A673 (cell line): ENCODE measurements around the gene FNBP1L.

Experiments
- EZH2 ChIP-seq: fragments of 200-600 bp; sonication (generic); IDR thresholded peaks from 2 replicates; pipeline ENCODE4 v1.6.1; 2017; ENCODE audit warnings: borderline replicate concordance, low read depth, mild to moderate bottlenecking, mixed read lengths, antibody characterized with exemption, low read length; ENCODE audit not compliant: poor library complexity, severe bottlenecking
- TF ChIP-seq, protein P1 (sequence below): fragments of 300-800, 200-600 bp; sonication (generic); conservative IDR thresholded peaks from 2 replicates; pipeline ENCODE4 v1.5.1; 2017; ENCODE audit warnings: low read depth, mild to moderate bottlenecking, antibody characterized with exemption, low read length, moderate library complexity, mixed read lengths

DNA sequence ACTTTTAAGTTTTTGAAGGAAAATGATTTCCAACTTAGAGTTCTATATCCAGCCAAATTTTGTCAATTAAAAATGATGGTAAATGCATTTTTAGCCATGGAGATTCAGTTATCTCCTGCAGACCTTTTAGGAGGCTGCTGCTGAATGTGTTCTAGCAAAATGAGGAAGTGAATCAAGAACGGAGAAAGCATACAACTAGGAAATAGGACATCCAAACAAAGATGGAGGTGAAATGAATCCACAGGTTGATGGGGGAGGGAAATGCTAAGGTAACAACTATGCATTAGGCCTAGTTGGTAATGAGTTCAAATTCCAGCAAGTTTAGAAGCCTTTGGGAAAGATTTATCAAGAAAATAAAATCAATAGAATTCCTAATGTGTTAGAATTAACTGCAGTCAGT lies 80.5 kb downstream of the FNBP1L start:
- TF ChIP-seq, protein P1, sequence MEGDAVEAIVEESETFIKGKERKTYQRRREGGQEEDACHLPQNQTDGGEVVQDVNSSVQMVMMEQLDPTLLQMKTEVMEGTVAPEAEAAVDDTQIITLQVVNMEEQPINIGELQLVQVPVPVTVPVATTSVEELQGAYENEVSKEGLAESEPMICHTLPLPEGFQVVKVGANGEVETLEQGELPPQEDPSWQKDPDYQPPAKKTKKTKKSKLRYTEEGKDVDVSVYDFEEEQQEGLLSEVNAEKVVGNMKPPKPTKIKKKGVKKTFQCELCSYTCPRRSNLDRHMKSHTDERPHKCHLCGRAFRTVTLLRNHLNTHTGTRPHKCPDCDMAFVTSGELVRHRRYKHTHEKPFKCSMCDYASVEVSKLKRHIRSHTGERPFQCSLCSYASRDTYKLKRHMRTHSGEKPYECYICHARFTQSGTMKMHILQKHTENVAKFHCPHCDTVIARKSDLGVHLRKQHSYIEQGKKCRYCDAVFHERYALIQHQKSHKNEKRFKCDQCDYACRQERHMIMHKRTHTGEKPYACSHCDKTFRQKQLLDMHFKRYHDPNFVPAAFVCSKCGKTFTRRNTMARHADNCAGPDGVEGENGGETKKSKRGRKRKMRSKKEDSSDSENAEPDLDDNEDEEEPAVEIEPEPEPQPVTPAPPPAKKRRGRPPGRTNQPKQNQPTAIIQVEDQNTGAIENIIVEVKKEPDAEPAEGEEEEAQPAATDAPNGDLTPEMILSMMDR: no peak
- TF ChIP-seq EZH2: no peak
